Hepatocyte (in vitro differentiated cells): ENCODE results near the gene MINDY3. TPM values are rescaled to one million over a fixed set of nuclear protein-coding genes. Genes with fewer than 3 reads are reported as not detected.
A peak's percentile ranks its signal among the peaks of the same experiment; 100 is the strongest.

ENCODE experiments used
- DNase-seq: peaks from one replicate; pipeline ENCODE4 v3.0.0-alpha.2; 2016; ENCODE audit warnings: low spot score
- H2AFZ ChIP-seq: fragments of 200-600 bp; sonication (generic); 2 replicates; pipeline ENCODE4 v1.6.0; 2016; ENCODE audit warnings: antibody characterized with exemption, mild to moderate bottlenecking
- H3K27ac ChIP-seq: fragments of 200-600 bp; sonication (generic); 2 replicates; pipeline ENCODE4 v1.5.1; 2016; ENCODE audit warnings: mild to moderate bottlenecking
- H3K27me3 ChIP-seq: fragments of 200-600 bp; sonication (generic); 2 replicates; pipeline ENCODE4 v1.6.1; 2016
- H3K36me3 ChIP-seq: fragments of 200-600 bp; sonication (generic); replicated peaks from 2 replicates; pipeline ENCODE4 v1.5.1; 2016; ENCODE audit warnings: low read depth; ENCODE audit not compliant: insufficient read depth
- H3K4me1 ChIP-seq: fragments of 200-600 bp; sonication (generic); 2 replicates; pipeline ENCODE4 v1.5.1; 2016; ENCODE audit warnings: mild to moderate bottlenecking, moderate library complexity; ENCODE audit not compliant: insufficient read depth
- H3K4me2 ChIP-seq: fragments of 200-600 bp; sonication (generic); 2 replicates; pipeline ENCODE4 v1.6.0; 2016
- H3K4me3 ChIP-seq: fragments of 200-600 bp; sonication (generic); 2 replicates; pipeline ENCODE4 v1.5.1; 2016; ENCODE audit warnings: mild to moderate bottlenecking
- H3K79me2 ChIP-seq: fragments of 200-600 bp; sonication (generic); 2 replicates; pipeline ENCODE4 v1.6.0; 2017; ENCODE audit warnings: mild to moderate bottlenecking
- H3K9me2 ChIP-seq: fragments of 200-600 bp; sonication (generic); replicated peaks from 2 replicates; pipeline ENCODE4 v1.6.0; 2017; ENCODE audit warnings: mild to moderate bottlenecking; ENCODE audit not compliant: insufficient read depth
- H3K9me3 ChIP-seq: fragments of 200-600 bp; sonication (generic); 2 replicates; pipeline ENCODE4 v1.5.1; 2016; ENCODE audit warnings: low read depth, mild to moderate bottlenecking
- H4K20me1 ChIP-seq: fragments of 200-600 bp; sonication (generic); 2 replicates; pipeline ENCODE4 v1.6.0; 2016; ENCODE audit warnings: mild to moderate bottlenecking; ENCODE audit not compliant: insufficient read depth, poor library complexity, severe bottlenecking
- CTCF ChIP-seq: fragments of 200-600 bp; sonication (generic); IDR thresholded peaks from 2 replicates; pipeline ENCODE4 v1.5.1; 2016; ENCODE audit warnings: antibody characterized with exemption, mild to moderate bottlenecking; ENCODE audit not compliant: poor library complexity
- EZH2 ChIP-seq: fragments of 200-600 bp; sonication (generic); IDR thresholded peaks from 2 replicates; pipeline ENCODE4 v1.6.1; 2016; ENCODE audit warnings: antibody characterized with exemption, mild to moderate bottlenecking, borderline replicate concordance
- EZH2phosphoT487 ChIP-seq: fragments of 200-600 bp; sonication (generic); IDR thresholded peaks from one replicate; pipeline ENCODE4 v1.6.1; 2018; ENCODE audit warnings: antibody characterized with exemption, mild to moderate bottlenecking, low read depth, moderate library complexity; ENCODE audit not compliant: unreplicated experiment, severe bottlenecking
- WGBS: methylation state at CpG from one replicate; pipeline ENCODE4 v1.1.6; 2016; ENCODE audit warnings: low lambda C conversion rate; ENCODE audit errors: missing lambda C conversion rate; 5-methylcytosine and 5-hydroxymethylcytosine counted together
- polyA plus RNA-seq: library from polyadenylated mRNA; unstranded; fragments of >200 nt; fragmentation: Nextera tagmentation; extraction: Ambion mirVana; gene quantifications from 2 replicates; pipeline ENCODE4 v1.2.1, GENCODE V29; 2016
- total RNA-seq: library from RNA; depleted of rRNA; stranded (reverse); fragments of >200 nt; gene quantifications from 2 replicates; pipeline ENCODE4 v1.2.3, GENCODE V29; 2014

The MINDY3 gene
- total and polyA plus RNA-seq, 2 experiments from 2014 or later: 16.5 to 37.6 TPM

GRCh38 chr10:15824498-15824897 is 35.8 kb downstream of the MINDY3 start:
- peak; percentile 68 for TF ChIP-seq CTCF
- TF ChIP-seq EZH2: no peak
- H3K36me3 ChIP-seq: no peaks in the 10 kb centered on the region
- H3K27me3 ChIP-seq: no peaks in the 10 kb centered on the region
- no peaks in the 10 kb centered on the region for H3K79me2 ChIP-seq
- H2AFZ ChIP-seq: no peak overlapping the region
- DNase-seq: no peak
- no peak overlapping the region for H3K4me3 ChIP-seq
- H4K20me1 ChIP-seq: no peaks in the 10 kb centered on the region
- no peak overlapping the region for H3K27ac ChIP-seq
- no peak overlapping the region for H3K4me2 ChIP-seq
- 68% methylated on average over 1 of the region's 1 CpG for WGBS
- no peaks in the 10 kb centered on the region for H3K4me1 ChIP-seq
- H3K9me2 ChIP-seq: no peaks in the 10 kb centered on the region
- H3K9me3 ChIP-seq: no peaks in the 10 kb centered on the region

- Histone ChIP-seq H3K79me2 (no peaks in the 10 kb centered on the region), H3K4me3 (no peak overlapping the region), H3K4me1 (no peaks in the 10 kb centered on the region), H3K27me3 (no peaks in the 10 kb centered on the region), H3K9me2 (no peaks in the 10 kb centered on the region), H4K20me1 (no peaks in the 10 kb centered on the region), H3K36me3 (no peaks in the 10 kb centered on the region), H2AFZ (no peak overlapping the region), H3K9me3 (no peaks in the 10 kb centered on the region), H3K4me2 (no peak overlapping the region), H3K27ac (no peak overlapping the region)
- DNase-seq: no peak
- 76% methylated on average over 4 of the region's 4 CpGs for WGBS
- TF ChIP-seq EZH2: no peak
- TF ChIP-seq CTCF: no peak
- TF ChIP-seq EZH2phosphoT487: no peak
Measured at GRCh38 chr10:15822131-15822530, 38.2 kb downstream of the MINDY3 start.

- H3K27ac ChIP-seq: no peak overlapping the region
- H2AFZ ChIP-seq: no peak overlapping the region
- H3K9me3 ChIP-seq: no peaks in the 10 kb centered on the region
- H3K4me3 ChIP-seq: no peak overlapping the region
- H3K4me1 ChIP-seq: no peaks in the 10 kb centered on the region
- WGBS: 94% methylated on average over 3 of the region's 3 CpGs
- H4K20me1 ChIP-seq: no peaks in the 10 kb centered on the region
- DNase-seq: no peak
- H3K27me3 ChIP-seq: no peaks in the 10 kb centered on the region
- H3K36me3 ChIP-seq: no peaks in the 10 kb centered on the region
- TF ChIP-seq CTCF (no peak), EZH2phosphoT487 (no peak), EZH2 (no peak)
- H3K9me2 ChIP-seq: no peaks in the 10 kb centered on the region
- H3K4me2 ChIP-seq: no peak overlapping the region
- H3K79me2 ChIP-seq: no peaks in the 10 kb centered on the region
Measured at GRCh38 chr10:15821046-15821683, 39.1 kb downstream of the MINDY3 start.
